Adrenal gland (tissue), 12 donors: Measurements from ENCODE around the gene TPCN1. TPM values are rescaled to one million over a fixed set of nuclear protein-coding genes. Genes with fewer than 3 reads are reported as not detected.

Source experiments
- DNase-seq, 7 donors: peaks; one replicate each; pipeline ENCODE4 v3.0.0-alpha.2; 2019 to 2020
- H3K27ac ChIP-seq, 5 donors: fragments of 200-600 bp; sonication (generic) in 4 of 5; 1 replicate in 3 of 5; 2 replicates in 2 of 5; pipeline versions ENCODE4 v1.5.1 to v1.8.0; 2016 to 2020; ENCODE audit warnings: mild to moderate bottlenecking in 1 of 5
- H3K27me3 ChIP-seq: fragments of 200-600 bp; 2 replicates; pipeline ENCODE4 v1.8.0; 2021
- H3K36me3 ChIP-seq, 2 donors: fragments of 200-600 bp; replicated peaks in 1 of 2; 1 replicate in 1 of 2; 2 replicates in 1 of 2; pipeline versions ENCODE4 v1.5.1 to v1.8.0; 2018 to 2022
- H3K4me1 ChIP-seq, 2 donors: fragments of 200-600 bp; replicated peaks in 1 of 2; 1 replicate in 1 of 2; 2 replicates in 1 of 2; pipeline versions ENCODE4 v1.5.1 to v1.8.0; 2018 to 2021
- H3K4me3 ChIP-seq, 4 donors: fragments of 200-600 bp; sonication (generic) in 3 of 4; one replicate each; pipeline ENCODE4 v1.5.1; 2016 to 2018
- H3K9me3 ChIP-seq, 3 donors: fragments of 200-600 bp; sonication (generic) in 1 of 3; replicated peaks in 1 of 3; 1 replicate in 2 of 3; 2 replicates in 1 of 3; pipeline versions ENCODE4 v1.5.1 to v1.8.0; 2016 to 2021
- CTCF ChIP-seq, 6 experiments: fragments of 450-650 bp in 4 of 6; fragments of 200-600 bp in 2 of 6; sonication (generic) in 1 of 6; IDR thresholded peaks; 1 replicate in 5 of 6; 2 replicates in 1 of 6; pipeline versions ENCODE4 v1.5.1 to v1.8.0; 2016 to 2021; ENCODE audit warnings: antibody characterized with exemption in 6 of 6, mild to moderate bottlenecking in 2 of 6, moderate library complexity in 1 of 6
- POLR2A ChIP-seq, 2 donors: fragments of 450-650 bp; IDR thresholded peaks; one replicate each; pipeline ENCODE4 v1.6.1; 2017; ENCODE audit warnings: antibody characterized with exemption in 2 of 2, mild to moderate bottlenecking in 2 of 2, moderate library complexity in 1 of 2
- WGBS, 4 donors: extraction: QIAGEN DNeasy Blood & Tissue Kit in 2 of 4; methylation state at CpG; one replicate each; pipeline versions ENCODE4 v1.1.5 to v1.1.7; 2013 to 2017; 5-methylcytosine and 5-hydroxymethylcytosine counted together
- intact Hi-C, 2 donors: fragments of 100-400 bp; cut with DNase I; formaldehyde crosslinking; loops; one replicate each; pipeline versions ENCODE4 v1.14.1 to v1.15.0; 2022 to 2023
- polyA plus RNA-seq, 3 donors: library from polyadenylated mRNA; stranded (reverse); fragments of 200-250 nt in 2 of 3; fragments of 350-450 nt in 1 of 3; fragmentation: Illumina TruSeq in 1 of 3; extraction: RNeasy Lipid Tissue Mini Kit (QIAGEN cat#74804) in 1 of 3; gene quantifications; one replicate each; pipeline ENCODE4 v1.2.3, GENCODE V29; 2013 to 2014
- total RNA-seq, 9 donors: library from RNA; depleted of rRNA in 4 of 9; stranded (reverse); fragments of >200 nt in 4 of 9; fragments of 120-200 nt in 1 of 9; fragmentation: NEBNext Ultra II Directional in 1 of 9; extraction: Animal tissue kit (Norgen Biotek cat#: 25700) in 1 of 9; gene quantifications; one replicate each; pipeline versions ENCODE4 v1.1.0 to v1.2.4, GENCODE V29; 2013 to 2023
- donor health status: healthy with polysubstance abuse.
- donor health status: Bipolar disorder and iron deficiency.
- donor health status: DM: yes; HTN: yes; CAD: no.
- donor health status: DM: no; HTN: no; CAD: no.
- donor health status: DM: no; HTN: no; CAD: no.
- donor health status: DM: yes; HTN: yes; CAD: no.

TPCN1 gene
- total and polyA plus RNA-seq, 12 donors: 21.2 to 198 (median 80.9) TPM

- WGBS, 4 donors: 84 to 99% (median 94%) methylated on average over 4 of the region's 4 CpGs
- TF ChIP-seq CTCF (IDR thresholded peaks at IDR 0.05) (no peak), POLR2A (IDR thresholded peaks at IDR 0.05) (no peak)
- Histone ChIP-seq H3K9me3 (no peaks in the 10 kb centered on the region), H3K36me3 (peaks cover 0 to 11% of the 10 kb centered on the region in 2 donors), H3K4me3 (no peak overlapping the region), H3K27ac (no peak overlapping the region), H3K4me1 (peaks cover 10 to 28% of the 10 kb centered on the region in 2 donors), H3K27me3 (no peaks in the 10 kb centered on the region)
- DNase-seq: no peak
- intact Hi-C loops: no loop called here
Observed at GRCh38 chr12:113254298-113254697, 33.0 kb downstream of the TPCN1 start.

- peaks cover 29 to 52% of the 10 kb centered on the region in 2 donors for H3K4me1 ChIP-seq
- intact Hi-C loops: no loop called here
- TF ChIP-seq CTCF (IDR thresholded peaks at IDR 0.05): no peak
- no peak for TF ChIP-seq POLR2A (IDR thresholded peaks at IDR 0.05)
- DNase-seq: no peak
- H3K27ac ChIP-seq: no peak overlapping the region
- no peaks in the 10 kb centered on the region for H3K27me3 ChIP-seq
- H3K4me3 ChIP-seq: no peak overlapping the region
- no peaks in the 10 kb centered on the region for H3K9me3 ChIP-seq
- no peaks in the 10 kb centered on the region for H3K36me3 ChIP-seq
Observed at GRCh38 chr12:113257564-113257963, 36.3 kb downstream of the TPCN1 start.

- TF ChIP-seq POLR2A (IDR thresholded peaks at IDR 0.05) (no peak), CTCF (IDR thresholded peaks at IDR 0.05) (no peak)
- no peaks in the 10 kb centered on the region for H3K27me3 ChIP-seq
- H3K4me3 ChIP-seq: peak overlapping the region in 1 of 4 donors; percentile 10
- 65 to 75% (median 70%) methylated on average over 4 to 5 of the region's 5 CpGs for WGBS, 4 donors
- intact Hi-C loops: no loop called here
- DNase-seq: peak in 1 of 7 donors; percentile 19
- H3K36me3 ChIP-seq: peaks cover 0 to 2% of the 10 kb centered on the region in 2 donors
- H3K27ac ChIP-seq: peak overlapping the region in 4 of 5 donors; percentile 22 to 85 (median 70)
- H3K9me3 ChIP-seq: no peaks in the 10 kb centered on the region
- peaks cover 27 to 55% of the 10 kb centered on the region in 2 donors for H3K4me1 ChIP-seq
Observed at GRCh38 chr12:113260127-113260526, 38.9 kb downstream of the TPCN1 start.

GRCh38 chr12:113260636-113261300 is 39.5 kb downstream of the TPCN1 start:
- WGBS, 4 donors: 72 to 77% (median 77%) methylated on average over 12 of the region's 12 CpGs
- H3K27ac ChIP-seq: peak overlapping the region in 4 of 5 donors; percentile 22 to 85 (median 70)
- H3K4me1 ChIP-seq: peaks cover 25 to 54% of the 10 kb centered on the region in 2 donors
- intact Hi-C loops: no loop called here
- TF ChIP-seq POLR2A (IDR thresholded peaks at IDR 0.05) (no peak), CTCF (IDR thresholded peaks at IDR 0.05) (no peak)
- H3K36me3 ChIP-seq: peaks cover 0 to 8% of the 10 kb centered on the region in 2 donors
- no peak overlapping the region for H3K4me3 ChIP-seq
- H3K9me3 ChIP-seq: no peaks in the 10 kb centered on the region
- H3K27me3 ChIP-seq: no peaks in the 10 kb centered on the region
- DNase-seq: no peak
